Esophagus muscularis mucosa (tissue), 4 donors: ENCODE data around the gene BSN. TPM values are rescaled to one million over a fixed set of nuclear protein-coding genes. Genes with fewer than 3 reads are reported as not detected.

Experiments used
- DNase-seq: peaks from one replicate; pipeline ENCODE4 v3.0.0-alpha.2; 2017; ENCODE audit errors: extremely low spot score
- H3K27ac ChIP-seq, 4 donors: fragments of 200-600 bp; sonication (generic); replicated peaks in 1 of 4; 1 replicate in 3 of 4; 2 replicates in 1 of 4; pipeline ENCODE4 v1.5.1; 2016 to 2019; ENCODE audit warnings: mild to moderate bottlenecking in 1 of 4
- H3K27me3 ChIP-seq, 4 donors: fragments of 200-600 bp; sonication (generic); one replicate each; pipeline versions ENCODE4 v1.5.1 to v1.6.0; 2016 to 2019
- H3K36me3 ChIP-seq, 4 donors: fragments of 200-600 bp; sonication (generic); one replicate each; pipeline ENCODE4 v1.5.1; 2016 to 2019
- H3K4me1 ChIP-seq, 4 donors: fragments of 200-600 bp; sonication (generic); one replicate each; pipeline ENCODE4 v1.5.1; 2016 to 2019
- H3K4me3 ChIP-seq, 4 donors: fragments of 200-600 bp; sonication (generic); 1 replicate in 2 of 4; 2 replicates in 2 of 4; pipeline ENCODE4 v1.5.1; 2016 to 2019; ENCODE audit warnings: mild to moderate bottlenecking in 4 of 4, moderate library complexity in 1 of 4
- H3K9me3 ChIP-seq, 4 donors: fragments of 200-600 bp; sonication (generic); 1 replicate in 3 of 4; 2 replicates in 1 of 4; pipeline ENCODE4 v1.5.1; 2016 to 2019
- EP300 ChIP-seq: sonication (generic); formaldehyde crosslinking; IDR thresholded peaks from one replicate; pipeline ENCODE4 v1.6.1; 2017; ENCODE audit warnings: antibody characterized with exemption
- POLR2A ChIP-seq: fragments of 450-650 bp; IDR thresholded peaks from one replicate; pipeline ENCODE4 v1.6.1; 2017; ENCODE audit warnings: antibody characterized with exemption, moderate library complexity, mild to moderate bottlenecking, low read depth
- POLR2AphosphoS5 ChIP-seq, 2 donors: sonication (generic); formaldehyde crosslinking; IDR thresholded peaks; one replicate each; pipeline ENCODE4 v1.6.1; 2017; ENCODE audit warnings: antibody characterized with exemption in 2 of 2
- WGBS: methylation state at CpG from one replicate; pipeline ENCODE4 v1.1.5; 2018; 5-methylcytosine and 5-hydroxymethylcytosine counted together
- intact Hi-C: fragments of 100-400 bp; cut with DNase I; formaldehyde crosslinking; loops from one replicate; pipeline ENCODE4 v1.15.1; 2023
- total RNA-seq, 4 donors: library from RNA; depleted of rRNA; stranded (reverse); fragments of >200 nt; gene quantifications; one replicate each; pipeline versions ENCODE4 v1.1.0 to v1.2.1, GENCODE V29; 2016
- TF ChIP-seq, protein P1 (sequence below), 3 experiments: fragments of 200-600 bp in 2 of 3; fragments of 450-650 bp in 1 of 3; sonication (generic) in 2 of 3; IDR thresholded peaks; one replicate each; pipeline ENCODE4 v1.5.1; 2017 to 2019; ENCODE audit warnings: antibody characterized with exemption in 3 of 3, mild to moderate bottlenecking in 2 of 3, moderate library complexity in 1 of 3

BSN gene
- total RNA-seq, 4 donors from 2014 or later = 0.42 to 1.7 (median 0.78) TPM

DNA sequence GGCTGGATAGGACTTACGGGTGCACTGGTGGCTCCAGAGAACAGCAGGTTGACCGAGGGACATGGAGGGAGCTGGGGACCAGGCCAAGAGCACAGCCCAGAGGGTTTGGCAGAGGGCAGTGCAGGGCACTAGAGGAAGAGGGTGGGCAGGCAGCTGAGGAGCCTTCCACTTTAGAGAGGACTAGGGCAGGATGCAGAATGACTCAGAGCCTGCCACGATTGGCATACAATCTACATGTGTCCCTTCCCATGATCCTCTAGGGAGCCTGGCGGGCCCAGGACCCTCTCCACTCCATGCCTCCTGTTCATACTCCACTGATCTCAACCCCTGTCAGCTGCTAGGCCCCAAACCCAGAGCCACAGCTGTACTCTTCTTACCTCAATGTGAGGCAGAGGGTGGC is 105.5 kb downstream of the BSN start:
- intact Hi-C loops = no loop called here

DNA sequence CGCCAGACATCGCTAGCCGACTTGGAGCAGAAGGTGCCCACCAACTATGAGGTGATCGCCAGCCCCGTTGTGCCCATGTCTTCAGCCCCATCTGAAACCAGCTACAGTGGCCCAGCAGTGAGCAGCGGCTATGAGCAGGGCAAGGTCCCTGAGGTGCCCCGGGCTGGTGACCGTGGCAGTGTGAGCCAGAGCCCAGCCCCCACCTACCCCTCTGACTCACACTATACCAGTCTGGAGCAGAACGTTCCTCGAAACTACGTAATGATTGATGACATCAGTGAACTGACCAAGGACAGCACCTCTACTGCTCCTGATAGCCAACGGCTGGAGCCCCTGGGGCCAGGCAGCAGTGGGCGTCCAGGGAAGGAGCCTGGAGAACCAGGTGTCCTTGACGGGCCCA is 107.0 kb downstream of the BSN start:
- DNase-seq = no peak
- H3K4me1 ChIP-seq = peaks cover 0 to 7% (median 6%) of the 10 kb centered on the region in 4 donors
- no peaks in the 10 kb centered on the region for H3K36me3 ChIP-seq
- TF ChIP-seq EP300 (no peak), POLR2A (no peak), POLR2AphosphoS5 (IDR thresholded peaks at IDR 0.05) (no peak)
- TF ChIP-seq, protein P1, sequence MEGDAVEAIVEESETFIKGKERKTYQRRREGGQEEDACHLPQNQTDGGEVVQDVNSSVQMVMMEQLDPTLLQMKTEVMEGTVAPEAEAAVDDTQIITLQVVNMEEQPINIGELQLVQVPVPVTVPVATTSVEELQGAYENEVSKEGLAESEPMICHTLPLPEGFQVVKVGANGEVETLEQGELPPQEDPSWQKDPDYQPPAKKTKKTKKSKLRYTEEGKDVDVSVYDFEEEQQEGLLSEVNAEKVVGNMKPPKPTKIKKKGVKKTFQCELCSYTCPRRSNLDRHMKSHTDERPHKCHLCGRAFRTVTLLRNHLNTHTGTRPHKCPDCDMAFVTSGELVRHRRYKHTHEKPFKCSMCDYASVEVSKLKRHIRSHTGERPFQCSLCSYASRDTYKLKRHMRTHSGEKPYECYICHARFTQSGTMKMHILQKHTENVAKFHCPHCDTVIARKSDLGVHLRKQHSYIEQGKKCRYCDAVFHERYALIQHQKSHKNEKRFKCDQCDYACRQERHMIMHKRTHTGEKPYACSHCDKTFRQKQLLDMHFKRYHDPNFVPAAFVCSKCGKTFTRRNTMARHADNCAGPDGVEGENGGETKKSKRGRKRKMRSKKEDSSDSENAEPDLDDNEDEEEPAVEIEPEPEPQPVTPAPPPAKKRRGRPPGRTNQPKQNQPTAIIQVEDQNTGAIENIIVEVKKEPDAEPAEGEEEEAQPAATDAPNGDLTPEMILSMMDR (IDR thresholded peaks at IDR 0.05) = no peak
- no peak overlapping the region for H3K4me3 ChIP-seq
- 82% methylated on average over 13 of the region's 14 CpGs for WGBS
- intact Hi-C loops = no loop called here
- H3K27ac ChIP-seq = no peak overlapping the region
- peaks cover 0 to 59% (median 0%) of the 10 kb centered on the region in 4 donors for H3K27me3 ChIP-seq
- no peaks in the 10 kb centered on the region for H3K9me3 ChIP-seq

More for the DNA sequence above, 105.5 kb downstream of the BSN start:
- H3K27ac ChIP-seq = no peak overlapping the region
- H3K27me3 ChIP-seq = peaks cover 0 to 46% (median 0%) of the 10 kb centered on the region in 4 donors
- TF ChIP-seq, protein P1 (IDR thresholded peaks at IDR 0.05) = no peak
- TF ChIP-seq POLR2AphosphoS5 (IDR thresholded peaks at IDR 0.05) (no peak), POLR2A (no peak), EP300 (no peak)
- no peak for DNase-seq
- no peaks in the 10 kb centered on the region for H3K36me3 ChIP-seq
- no peak overlapping the region for H3K4me3 ChIP-seq
- H3K4me1 ChIP-seq = peaks cover 0 to 7% (median 6%) of the 10 kb centered on the region in 4 donors
- 66% methylated on average over 4 of the region's 4 CpGs for WGBS
- no peaks in the 10 kb centered on the region for H3K9me3 ChIP-seq

DNA sequence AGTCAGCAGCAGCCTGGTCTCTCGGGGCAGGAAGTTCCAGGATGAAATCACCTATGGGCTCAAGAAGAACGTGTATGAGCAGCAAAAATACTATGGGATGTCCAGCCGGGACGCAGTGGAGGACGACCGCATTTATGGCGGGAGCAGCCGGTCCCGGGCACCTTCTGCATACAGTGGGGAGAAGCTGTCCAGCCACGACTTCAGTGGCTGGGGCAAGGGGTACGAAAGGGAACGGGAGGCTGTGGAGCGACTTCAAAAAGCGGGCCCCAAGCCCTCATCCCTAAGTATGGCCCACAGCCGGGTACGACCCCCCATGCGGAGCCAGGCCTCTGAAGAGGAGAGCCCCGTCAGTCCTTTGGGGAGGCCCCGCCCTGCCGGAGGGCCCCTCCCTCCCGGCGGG is 107.7 kb downstream of the BSN start:
- no peak overlapping the region for H3K4me3 ChIP-seq
- 87% methylated on average over 17 of the region's 22 CpGs for WGBS
- H3K36me3 ChIP-seq = no peaks in the 10 kb centered on the region
- intact Hi-C loops = no loop called here
- no peak for DNase-seq
- TF ChIP-seq, protein P1 (IDR thresholded peaks at IDR 0.05) = no peak
- TF ChIP-seq POLR2AphosphoS5 (IDR thresholded peaks at IDR 0.05) (no peak), EP300 (no peak), POLR2A (no peak)
- no peaks in the 10 kb centered on the region for H3K9me3 ChIP-seq
- no peaks in the 10 kb centered on the region for H3K4me1 ChIP-seq
- peaks cover 0 to 53% (median 0%) of the 10 kb centered on the region in 4 donors for H3K27me3 ChIP-seq
- H3K27ac ChIP-seq = no peak overlapping the region

DNA sequence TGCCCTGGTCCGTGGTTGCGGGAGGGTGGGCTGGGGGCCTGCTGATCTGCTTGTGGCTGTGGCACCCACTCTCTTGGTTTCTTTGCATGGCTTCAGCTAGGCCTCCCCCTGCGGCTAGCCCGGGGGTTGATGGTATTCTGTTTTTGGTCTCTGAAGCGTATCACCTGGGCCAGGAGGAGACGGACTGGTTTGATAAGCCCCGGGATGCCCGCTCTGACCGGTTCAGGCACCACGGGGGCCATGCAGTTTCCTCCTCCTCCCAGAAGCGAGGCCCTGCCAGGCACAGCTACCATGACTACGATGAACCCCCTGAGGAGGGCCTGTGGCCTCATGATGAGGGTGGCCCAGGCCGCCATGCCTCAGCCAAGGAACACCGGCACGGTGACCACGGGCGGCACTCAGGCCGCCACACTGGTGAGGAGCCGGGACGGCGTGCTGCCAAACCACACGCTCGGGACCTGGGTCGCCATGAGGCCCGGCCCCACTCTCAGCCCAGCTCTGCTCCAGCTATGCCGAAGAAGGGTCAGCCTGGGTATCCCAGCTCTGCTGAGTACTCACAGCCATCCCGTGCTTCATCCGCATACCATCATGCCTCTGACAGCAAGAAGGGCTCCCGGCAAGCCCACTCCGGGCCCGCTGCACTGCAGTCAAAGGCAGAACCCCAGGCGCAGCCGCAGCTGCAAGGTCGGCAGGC is 108.6 kb downstream of the BSN start:
- no peak overlapping the region for H3K27ac ChIP-seq
- intact Hi-C loops = no loop called here
- TF ChIP-seq, protein P1 (IDR thresholded peaks at IDR 0.05) = no peak
- no peak for TF ChIP-seq EP300
- no peaks in the 10 kb centered on the region for H3K9me3 ChIP-seq
- no peaks in the 10 kb centered on the region for H3K36me3 ChIP-seq
- H3K4me1 ChIP-seq = no peaks in the 10 kb centered on the region
- no peak for DNase-seq
- no peak overlapping the region for H3K4me3 ChIP-seq
- peaks cover 0 to 57% (median 0%) of the 10 kb centered on the region in 4 donors for H3K27me3 ChIP-seq
- 81% methylated on average over 6 of the region's 34 CpGs for WGBS

DNA sequence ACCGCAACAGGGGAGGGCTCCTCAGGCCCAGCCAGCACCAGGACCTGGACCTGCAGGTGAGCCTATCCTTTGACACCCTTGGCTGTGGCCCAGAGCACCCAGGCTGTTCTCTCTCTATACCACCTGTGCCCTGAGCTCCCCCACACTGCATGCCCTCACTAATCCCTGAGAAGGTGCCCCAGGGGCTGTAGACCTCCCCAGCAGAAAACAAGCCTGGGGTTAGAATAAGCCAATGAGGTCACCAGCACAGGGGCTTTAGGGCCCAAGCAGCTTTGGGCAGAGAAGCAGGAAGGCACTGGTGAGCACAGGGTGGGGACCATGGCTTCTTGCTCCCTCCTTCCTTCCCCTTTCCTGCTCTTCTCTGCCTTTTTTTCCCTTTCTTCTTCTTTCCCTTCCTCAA is 109.6 kb downstream of the BSN start:
- WGBS = no CpG with 5 or more reads among the region's 1 CpG
- no peak overlapping the region for H3K4me3 ChIP-seq
- TF ChIP-seq POLR2A = no peak
- TF ChIP-seq EP300 = no peak
- TF ChIP-seq POLR2AphosphoS5 (IDR thresholded peaks at IDR 0.05) = no peak
- TF ChIP-seq, protein P1 (IDR thresholded peaks at IDR 0.05) = no peak
- no peak overlapping the region for H3K27ac ChIP-seq
- intact Hi-C loops = no loop called here
- H3K27me3 ChIP-seq = peaks cover 0 to 66% (median 2%) of the 10 kb centered on the region in 4 donors
- no peaks in the 10 kb centered on the region for H3K36me3 ChIP-seq
- no peak for DNase-seq
- no peaks in the 10 kb centered on the region for H3K4me1 ChIP-seq
- no peaks in the 10 kb centered on the region for H3K9me3 ChIP-seq
